K562 (cell line): ENCODE data around the gene RO60. TPM values are rescaled to one million over a fixed set of nuclear protein-coding genes. Genes with fewer than 3 reads are reported as not detected.

Experiments used
- EGR1 ChIP-seq: fragments of 450-650 bp; conservative IDR thresholded peaks from 2 replicates; pipeline ENCODE4 v1.6.1; 2017; ENCODE audit warnings: mild to moderate bottlenecking
- HDAC3 ChIP-seq: fragments of 450-650 bp; IDR thresholded peaks from 2 replicates; pipeline ENCODE4 v1.6.1; 2018; ENCODE audit warnings: borderline replicate concordance, mild to moderate bottlenecking, moderate library complexity; ENCODE audit not compliant: partially characterized antibody
- ZNF436 ChIP-seq: fragments of 250-450, 450-650 bp; sonication (Bioruptor Pico); formaldehyde crosslinking; IDR thresholded peaks from 2 replicates; pipeline ENCODE4 v1.7.0; 2020; ENCODE audit warnings: mild to moderate bottlenecking
- ZNF77 ChIP-seq: fragments of 250-450 bp; sonication (Bioruptor Pico); IDR thresholded peaks from 2 replicates; pipeline ENCODE4 v1.5.0; 2020
- polyA plus RNA-seq, 8 experiments: library from polyadenylated mRNA; depleted of rRNA in 4 of 8; stranded (reverse) in 5 of 8; unstranded in 3 of 8; fragments of >200 nt; fragmentation: Nextera tagmentation in 2 of 8; fragmentation: Illumina TruSeq in 1 of 8; extraction: Ambion mirVana in 2 of 8; extraction: Trizol in 1 of 8; gene quantifications; 2 replicates each; pipeline versions ENCODE4 v1.2.1 to v1.2.3, GENCODE V29; 2011 to 2014; ENCODE audit warnings: inconsistent platforms in 1 of 8, missing spikeins in 1 of 8
- total RNA-seq, 7 experiments: library from RNA; depleted of rRNA in 6 of 7; stranded (reverse); fragments of >200 nt in 6 of 7; fragmentation: Illumina TruSeq in 2 of 7; extraction: Trizol in 2 of 7; gene quantifications; 2 replicates each; pipeline versions ENCODE4 v1.2.1 to v1.2.3, GENCODE V29; 2011 to 2021; ENCODE audit warnings: low replicate concordance in 1 of 7
- TF ChIP-seq, protein P1 (sequence below): fragments of 150-350 bp; IDR thresholded peaks from 2 replicates; pipeline ENCODE4 v1.6.1; 2014; ENCODE audit warnings: low read depth, mild to moderate bottlenecking, low read length, borderline replicate concordance
- TF ChIP-seq, protein P2 (sequence below): sonication (generic); formaldehyde crosslinking; IDR thresholded peaks from 2 replicates; pipeline ENCODE4 v1.8.1; 2023; ENCODE audit warnings: mild to moderate bottlenecking, missing genetic modification reagents

The RO60 gene
- total and polyA plus RNA-seq, 9 of the 15 experiments (the other 6 are each of a cell fraction or from before 2014, with no cell fraction given) = 24.9 to 187 (median 101) TPM

DNA sequence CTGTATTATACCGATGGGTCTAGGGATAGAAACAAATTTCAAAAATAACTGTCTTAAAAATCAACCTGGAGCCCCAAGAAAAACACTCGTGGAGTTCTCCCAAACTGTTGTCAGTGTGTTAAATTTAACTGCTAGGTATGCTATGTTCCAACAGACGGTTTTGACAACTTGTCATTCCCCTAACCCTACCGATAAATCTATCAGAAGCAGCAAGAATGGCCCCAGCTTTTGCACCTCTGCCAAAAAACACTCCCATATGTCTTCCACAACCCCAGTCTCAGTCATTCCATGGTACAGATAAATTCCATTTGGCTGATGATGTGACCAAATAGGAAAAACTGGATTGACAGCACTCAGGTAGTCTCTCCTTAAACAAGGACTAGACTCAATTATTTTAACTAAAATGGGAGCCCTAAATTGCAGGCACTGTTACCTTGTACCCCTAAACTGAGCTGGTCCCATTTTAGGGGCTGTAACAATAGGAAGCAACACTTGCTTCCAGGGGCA is 5.2 kb upstream of the RO60 start (continued):
- TF ChIP-seq, protein P1, sequence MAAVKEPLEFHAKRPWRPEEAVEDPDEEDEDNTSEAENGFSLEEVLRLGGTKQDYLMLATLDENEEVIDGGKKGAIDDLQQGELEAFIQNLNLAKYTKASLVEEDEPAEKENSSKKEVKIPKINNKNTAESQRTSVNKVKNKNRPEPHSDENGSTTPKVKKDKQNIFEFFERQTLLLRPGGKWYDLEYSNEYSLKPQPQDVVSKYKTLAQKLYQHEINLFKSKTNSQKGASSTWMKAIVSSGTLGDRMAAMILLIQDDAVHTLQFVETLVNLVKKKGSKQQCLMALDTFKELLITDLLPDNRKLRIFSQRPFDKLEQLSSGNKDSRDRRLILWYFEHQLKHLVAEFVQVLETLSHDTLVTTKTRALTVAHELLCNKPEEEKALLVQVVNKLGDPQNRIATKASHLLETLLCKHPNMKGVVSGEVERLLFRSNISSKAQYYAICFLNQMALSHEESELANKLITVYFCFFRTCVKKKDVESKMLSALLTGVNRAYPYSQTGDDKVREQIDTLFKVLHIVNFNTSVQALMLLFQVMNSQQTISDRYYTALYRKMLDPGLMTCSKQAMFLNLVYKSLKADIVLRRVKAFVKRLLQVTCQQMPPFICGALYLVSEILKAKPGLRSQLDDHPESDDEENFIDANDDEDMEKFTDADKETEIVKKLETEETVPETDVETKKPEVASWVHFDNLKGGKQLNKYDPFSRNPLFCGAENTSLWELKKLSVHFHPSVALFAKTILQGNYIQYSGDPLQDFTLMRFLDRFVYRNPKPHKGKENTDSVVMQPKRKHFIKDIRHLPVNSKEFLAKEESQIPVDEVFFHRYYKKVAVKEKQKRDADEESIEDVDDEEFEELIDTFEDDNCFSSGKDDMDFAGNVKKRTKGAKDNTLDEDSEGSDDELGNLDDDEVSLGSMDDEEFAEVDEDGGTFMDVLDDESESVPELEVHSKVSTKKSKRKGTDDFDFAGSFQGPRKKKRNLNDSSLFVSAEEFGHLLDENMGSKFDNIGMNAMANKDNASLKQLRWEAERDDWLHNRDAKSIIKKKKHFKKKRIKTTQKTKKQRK = no peak
- TF ChIP-seq, protein P2, sequence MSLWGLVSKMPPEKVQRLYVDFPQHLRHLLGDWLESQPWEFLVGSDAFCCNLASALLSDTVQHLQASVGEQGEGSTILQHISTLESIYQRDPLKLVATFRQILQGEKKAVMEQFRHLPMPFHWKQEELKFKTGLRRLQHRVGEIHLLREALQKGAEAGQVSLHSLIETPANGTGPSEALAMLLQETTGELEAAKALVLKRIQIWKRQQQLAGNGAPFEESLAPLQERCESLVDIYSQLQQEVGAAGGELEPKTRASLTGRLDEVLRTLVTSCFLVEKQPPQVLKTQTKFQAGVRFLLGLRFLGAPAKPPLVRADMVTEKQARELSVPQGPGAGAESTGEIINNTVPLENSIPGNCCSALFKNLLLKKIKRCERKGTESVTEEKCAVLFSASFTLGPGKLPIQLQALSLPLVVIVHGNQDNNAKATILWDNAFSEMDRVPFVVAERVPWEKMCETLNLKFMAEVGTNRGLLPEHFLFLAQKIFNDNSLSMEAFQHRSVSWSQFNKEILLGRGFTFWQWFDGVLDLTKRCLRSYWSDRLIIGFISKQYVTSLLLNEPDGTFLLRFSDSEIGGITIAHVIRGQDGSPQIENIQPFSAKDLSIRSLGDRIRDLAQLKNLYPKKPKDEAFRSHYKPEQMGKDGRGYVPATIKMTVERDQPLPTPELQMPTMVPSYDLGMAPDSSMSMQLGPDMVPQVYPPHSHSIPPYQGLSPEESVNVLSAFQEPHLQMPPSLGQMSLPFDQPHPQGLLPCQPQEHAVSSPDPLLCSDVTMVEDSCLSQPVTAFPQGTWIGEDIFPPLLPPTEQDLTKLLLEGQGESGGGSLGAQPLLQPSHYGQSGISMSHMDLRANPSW (CRISPR knock-in tag) = no peak
- TF ChIP-seq EGR1 = no peak
- TF ChIP-seq HDAC3 = no peak
- TF ChIP-seq ZNF77 (CRISPR knock-in tag) = no peak
- no peak for TF ChIP-seq ZNF436 (CRISPR knock-in tag)
- TF ChIP-seq, all 486 proteins: peak for 3
